ENCODE measurements around the gene ATP5PD. TPM values are rescaled to one million over a fixed set of nuclear protein-coding genes. Genes with fewer than 3 reads are reported as not detected.
A peak's percentile ranks its signal among the peaks of the same experiment; 100 is the strongest.

The ATP5PD gene
- total and polyA plus RNA-seq, 2 of the 13 experiments (the other 11 are each of a cell fraction or from before 2014, with no cell fraction given): 158 to 428 TPM

GRCh38 chr17:75034236-75034908, 12.4 kb downstream of the ATP5PD start (continued):
- peak; percentile 61; the same call in 1 of the 2 replicates for TF ChIP-seq PRDM4 (CRISPR knock-in tag; IDR thresholded peaks at IDR 0.05; ENCODE audit: borderline replicate concordance)
- TF ChIP-seq ZNF264 (CRISPR knock-in tag; IDR thresholded peaks at IDR 0.05): peak; percentile 86
- no peak for TF ChIP-seq ZNF660 (CRISPR knock-in tag; IDR thresholded peaks at IDR 0.05; ENCODE audit: borderline replicate concordance, low read depth)
- no peak for TF ChIP-seq ZBTB46 (CRISPR knock-in tag; IDR thresholded peaks at IDR 0.05; ENCODE audit: borderline replicate concordance)
- 0 out of 2 replicates have a peak, but pooled peaks have one; percentile 52 for TF ChIP-seq ZNF326 (CRISPR knock-in tag; IDR thresholded peaks at IDR 0.05; ENCODE audit: borderline replicate concordance)
- TF ChIP-seq ZNF75D (CRISPR knock-in tag; IDR thresholded peaks at IDR 0.05; ENCODE audit: borderline replicate concordance): 0 out of 2 replicates have a peak, but pooled peaks have one; percentile 14
- TF ChIP-seq REST (IDR thresholded peaks at IDR 0.05; ENCODE audit: borderline replicate concordance in 1 of 2, low read depth in 1 of 2, low read length in 2 of 2): no peak
- TF ChIP-seq GLMP (CRISPR knock-in tag; IDR thresholded peaks at IDR 0.05; ENCODE audit: borderline replicate concordance): peak; percentile 62; the same call in 1 of the 2 replicates
- TF ChIP-seq ZNF646 (CRISPR knock-in tag; IDR thresholded peaks at IDR 0.05): no peak; the same call in none of the 2 replicates
- peak; percentile 63 for TF ChIP-seq ZNF883 (CRISPR knock-in tag; IDR thresholded peaks at IDR 0.05; ENCODE audit: not compliant biosample characterization)
